ENCODE results near the gene CD96. TPM values are rescaled to one million over a fixed set of nuclear protein-coding genes. Genes with fewer than 3 reads are reported as not detected.

Gene CD96
- total and polyA plus RNA-seq, 2 experiments from 2014 or later = 0.60 to 2.0 TPM

- no peak for DNase-seq (ENCODE audit: low spot score)
- no peak overlapping the region for H3K27ac ChIP-seq
- H4K20me1 ChIP-seq (ENCODE audit: insufficient read depth, poor library complexity, severe bottlenecking) = no peaks in the 10 kb centered on the region
- H3K4me1 ChIP-seq (ENCODE audit: insufficient read depth) = peaks cover 5% of the 10 kb centered on the region
- no peak overlapping the region for H3K4me2 ChIP-seq
- no peak overlapping the region for H3K4me3 ChIP-seq
- no peaks in the 10 kb centered on the region for H3K27me3 ChIP-seq
- WGBS (ENCODE audit: low lambda C conversion rate, missing lambda C conversion rate) = 94% methylated on average over 1 of the region's 1 CpG
- no peaks in the 10 kb centered on the region for H3K79me2 ChIP-seq
- H3K9me2 ChIP-seq (replicated peaks; ENCODE audit: insufficient read depth) = no peaks in the 10 kb centered on the region
- no peak overlapping the region for H2AFZ ChIP-seq
- H3K36me3 ChIP-seq (replicated peaks; ENCODE audit: insufficient read depth, low read depth) = no peaks in the 10 kb centered on the region
- H3K9me3 ChIP-seq (ENCODE audit: low read depth) = no peaks in the 10 kb centered on the region
- TF ChIP-seq EZH2phosphoT487 (IDR thresholded peaks at IDR 0.05; ENCODE audit: low read depth, severe bottlenecking, unreplicated experiment) = no peak
- no peak for TF ChIP-seq CTCF (IDR thresholded peaks at IDR 0.05; ENCODE audit: poor library complexity)
- no peak for TF ChIP-seq EZH2 (IDR thresholded peaks at IDR 0.05; ENCODE audit: borderline replicate concordance)
These were observed 48.1 kb downstream of the CD96 start for GRCh38 chr3:111590143-111590491.

GRCh38 chr3:111591555-111591954 is 49.6 kb downstream of the CD96 start:
- Histone ChIP-seq H3K4me2 (no peak overlapping the region), H3K9me2 (replicated peaks; ENCODE audit: insufficient read depth) (no peaks in the 10 kb centered on the region)
- TF ChIP-seq EZH2phosphoT487 (IDR thresholded peaks at IDR 0.05; ENCODE audit: low read depth, severe bottlenecking, unreplicated experiment) = no peak

GRCh38 chr3:111592143-111592542 is 50.1 kb downstream of the CD96 start:
- H3K9me3 ChIP-seq (ENCODE audit: low read depth) = no peaks in the 10 kb centered on the region
- no peak for DNase-seq (ENCODE audit: low spot score)
- no peaks in the 10 kb centered on the region for H3K4me1 ChIP-seq (ENCODE audit: insufficient read depth)
- H3K27me3 ChIP-seq = no peaks in the 10 kb centered on the region
- no peaks in the 10 kb centered on the region for H4K20me1 ChIP-seq (ENCODE audit: insufficient read depth, poor library complexity, severe bottlenecking)
- TF ChIP-seq EZH2phosphoT487 (IDR thresholded peaks at IDR 0.05; ENCODE audit: low read depth, severe bottlenecking, unreplicated experiment) (no peak), CTCF (IDR thresholded peaks at IDR 0.05; ENCODE audit: poor library complexity) (no peak), EZH2 (IDR thresholded peaks at IDR 0.05; ENCODE audit: borderline replicate concordance) (no peak)
- H3K9me2 ChIP-seq (replicated peaks; ENCODE audit: insufficient read depth) = no peaks in the 10 kb centered on the region
- H3K79me2 ChIP-seq = no peaks in the 10 kb centered on the region
- H3K4me3 ChIP-seq = no peak overlapping the region
- H2AFZ ChIP-seq = no peak overlapping the region
- no peak overlapping the region for H3K27ac ChIP-seq
- H3K4me2 ChIP-seq = no peak overlapping the region
- H3K36me3 ChIP-seq (replicated peaks; ENCODE audit: insufficient read depth, low read depth) = no peaks in the 10 kb centered on the region

More at GRCh38 chr3:111591555-111591954, 49.6 kb downstream of the CD96 start:
- Histone ChIP-seq H3K79me2 (no peaks in the 10 kb centered on the region), H4K20me1 (ENCODE audit: insufficient read depth, poor library complexity, severe bottlenecking) (no peaks in the 10 kb centered on the region), H3K9me3 (ENCODE audit: low read depth) (no peaks in the 10 kb centered on the region), H2AFZ (no peak overlapping the region), H3K27me3 (no peaks in the 10 kb centered on the region), H3K36me3 (replicated peaks; ENCODE audit: insufficient read depth, low read depth) (no peaks in the 10 kb centered on the region), H3K27ac (no peak overlapping the region), H3K4me1 (ENCODE audit: insufficient read depth) (no peaks in the 10 kb centered on the region), H3K4me3 (no peak overlapping the region)
- WGBS (ENCODE audit: low lambda C conversion rate, missing lambda C conversion rate) = 79% methylated on average over 3 of the region's 3 CpGs
- no peak for DNase-seq (ENCODE audit: low spot score)

DNA sequence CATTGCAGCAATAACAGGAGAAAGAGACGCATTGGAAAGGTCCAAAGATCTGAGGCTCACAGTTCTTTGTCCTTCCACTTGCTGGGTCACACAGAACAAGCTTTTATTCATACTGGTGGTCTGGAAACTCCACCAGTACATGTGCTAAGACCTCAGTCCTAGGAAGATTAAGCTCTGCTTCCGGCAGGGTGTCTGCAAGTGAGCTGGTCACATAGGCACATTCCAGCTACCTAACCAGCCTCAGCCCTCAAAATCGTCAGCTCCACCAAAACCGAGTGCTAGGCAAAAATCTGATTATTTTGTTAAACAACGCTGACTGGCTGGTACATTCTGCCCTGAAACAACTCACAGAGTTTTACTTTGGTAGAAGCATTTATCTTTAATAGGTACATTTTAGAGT is 50.9 kb downstream of the CD96 start:
- TF ChIP-seq CTCF (IDR thresholded peaks at IDR 0.05; ENCODE audit: poor library complexity) (no peak), EZH2phosphoT487 (IDR thresholded peaks at IDR 0.05; ENCODE audit: low read depth, severe bottlenecking, unreplicated experiment) (no peak), EZH2 (IDR thresholded peaks at IDR 0.05; ENCODE audit: borderline replicate concordance) (no peak)
- no peak overlapping the region for H3K27ac ChIP-seq

More for the DNA sequence above, 50.9 kb downstream of the CD96 start:
- Histone ChIP-seq H3K79me2 (no peaks in the 10 kb centered on the region), H3K4me1 (ENCODE audit: insufficient read depth) (no peaks in the 10 kb centered on the region), H3K9me3 (ENCODE audit: low read depth) (no peaks in the 10 kb centered on the region), H3K4me2 (peak overlapping the region; percentile 19), H3K9me2 (replicated peaks; ENCODE audit: insufficient read depth) (no peaks in the 10 kb centered on the region), H3K36me3 (replicated peaks; ENCODE audit: insufficient read depth, low read depth) (no peaks in the 10 kb centered on the region), H2AFZ (no peak overlapping the region), H3K27me3 (no peaks in the 10 kb centered on the region), H4K20me1 (ENCODE audit: insufficient read depth, poor library complexity, severe bottlenecking) (no peaks in the 10 kb centered on the region), H3K4me3 (no peak overlapping the region)
- WGBS (ENCODE audit: low lambda C conversion rate, missing lambda C conversion rate) = 84% methylated on average over 5 of the region's 5 CpGs
- no peak for DNase-seq (ENCODE audit: low spot score)

Data from hepatocyte (in vitro differentiated cells).